CD4-positive, alpha-beta T cell treated with Interleukin-4 for 4 hours (primary cell): ENCODE data around the gene PANX3.
A peak's percentile ranks its signal among the peaks of the same experiment; 100 is the strongest.

Source experiments
- DNase-seq: peaks from one replicate; pipeline ENCODE4 v3.0.0-alpha.2; 2020

PANX3 gene

GRCh38 chr11:124661553-124661952 is 50.3 kb downstream of the PANX3 start:
- DNase-seq: no peak

GRCh38 chr11:124662106-124662505 is 50.9 kb downstream of the PANX3 start:
- DNase-seq: no peak

DNA sequence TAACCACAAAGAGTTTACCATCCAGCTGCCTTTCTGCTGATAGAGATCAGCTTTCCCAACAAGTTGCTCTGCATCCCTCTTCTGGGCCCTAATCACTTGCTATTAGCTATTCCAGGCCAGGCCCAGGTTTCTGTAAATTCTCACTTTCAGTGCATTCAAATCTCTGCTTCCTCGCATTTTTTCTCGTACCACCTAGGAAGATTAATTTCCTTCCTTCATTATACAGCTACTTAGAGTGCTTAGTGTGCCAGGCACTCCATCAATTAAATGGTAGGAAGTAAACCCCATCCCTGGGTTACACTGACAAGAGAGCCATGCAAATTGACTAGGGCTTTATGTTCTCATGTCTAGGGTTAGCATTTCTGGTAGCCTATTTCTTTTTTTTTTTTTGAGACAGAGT is 52.6 kb downstream of the PANX3 start:
- no peak for DNase-seq

DNA sequence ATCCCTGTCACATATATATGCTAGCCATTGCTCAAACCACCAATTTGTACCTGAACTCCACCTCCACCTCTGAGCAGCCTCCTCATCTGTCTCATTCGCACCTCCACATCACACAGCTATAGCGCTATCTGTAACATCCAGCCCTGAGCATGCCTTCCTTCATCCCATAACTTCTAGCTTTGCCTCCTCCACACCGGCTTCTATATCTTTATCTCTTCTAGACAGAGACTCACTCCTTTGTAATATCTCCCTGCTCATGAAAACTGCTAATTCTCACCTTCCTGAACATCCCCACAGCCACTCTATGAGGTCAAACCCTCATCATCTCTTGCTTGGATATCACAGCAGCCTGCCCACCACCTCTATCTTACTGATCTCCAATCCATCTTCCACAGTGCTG is 56.4 kb downstream of the PANX3 start:
- DNase-seq: no peak

DNA sequence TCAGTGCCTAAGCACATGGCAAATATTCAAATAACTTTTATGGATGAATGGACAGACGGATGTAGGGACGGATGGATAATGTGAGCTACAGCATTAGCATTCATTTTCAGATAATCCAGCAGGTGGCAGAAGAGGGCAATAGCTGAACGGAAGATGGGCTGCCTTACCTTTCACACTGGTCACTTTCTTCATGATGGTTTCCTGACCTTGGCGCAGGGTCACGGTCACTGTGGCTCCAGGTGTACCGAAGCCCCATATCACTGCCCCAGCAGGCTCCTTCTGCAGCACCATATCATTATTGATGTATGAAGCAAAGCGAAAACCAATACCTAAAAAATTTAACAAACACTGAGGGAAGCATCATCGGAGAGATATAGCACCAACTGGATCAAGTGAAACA is 58.0 kb downstream of the PANX3 start:
- peak; percentile 67 for DNase-seq
